BLaER1 (cell line): ENCODE data around the gene TTYH2.

ENCODE experiments used
- H3K27ac ChIP-seq: shearing (Covaris generic); formaldehyde crosslinking; 2 replicates; pipeline ENCODE4 v1.8.1; 2022
- H3K27me3 ChIP-seq: shearing (Covaris generic); formaldehyde crosslinking; 2 replicates; pipeline ENCODE4 v1.8.1; 2022
- H3K36me3 ChIP-seq: shearing (Covaris generic); formaldehyde crosslinking; 2 replicates; pipeline ENCODE4 v1.8.1; 2022
- H3K4me1 ChIP-seq: shearing (Covaris generic); formaldehyde crosslinking; 2 replicates; pipeline ENCODE4 v1.8.1; 2022
- H3K4me2 ChIP-seq: shearing (Covaris generic); formaldehyde crosslinking; 2 replicates; pipeline ENCODE4 v1.8.1; 2022
- H3K4me3 ChIP-seq: shearing (Covaris generic); formaldehyde crosslinking; 2 replicates; pipeline ENCODE4 v1.8.1; 2022
- H3K9ac ChIP-seq: shearing (Covaris generic); formaldehyde crosslinking; 2 replicates; pipeline ENCODE4 v1.8.1; 2022
- H3K9me3 ChIP-seq: shearing (Covaris generic); formaldehyde crosslinking; 2 replicates; pipeline ENCODE4 v1.8.1; 2022
- H4K20me1 ChIP-seq: shearing (Covaris generic); formaldehyde crosslinking; 2 replicates; pipeline ENCODE4 v1.8.1; 2022
- Cebpa-rat ChIP-seq: shearing (Covaris generic); IDR thresholded peaks from 2 replicates; pipeline ENCODE4 v1.8.1; 2022

Gene TTYH2

DNA sequence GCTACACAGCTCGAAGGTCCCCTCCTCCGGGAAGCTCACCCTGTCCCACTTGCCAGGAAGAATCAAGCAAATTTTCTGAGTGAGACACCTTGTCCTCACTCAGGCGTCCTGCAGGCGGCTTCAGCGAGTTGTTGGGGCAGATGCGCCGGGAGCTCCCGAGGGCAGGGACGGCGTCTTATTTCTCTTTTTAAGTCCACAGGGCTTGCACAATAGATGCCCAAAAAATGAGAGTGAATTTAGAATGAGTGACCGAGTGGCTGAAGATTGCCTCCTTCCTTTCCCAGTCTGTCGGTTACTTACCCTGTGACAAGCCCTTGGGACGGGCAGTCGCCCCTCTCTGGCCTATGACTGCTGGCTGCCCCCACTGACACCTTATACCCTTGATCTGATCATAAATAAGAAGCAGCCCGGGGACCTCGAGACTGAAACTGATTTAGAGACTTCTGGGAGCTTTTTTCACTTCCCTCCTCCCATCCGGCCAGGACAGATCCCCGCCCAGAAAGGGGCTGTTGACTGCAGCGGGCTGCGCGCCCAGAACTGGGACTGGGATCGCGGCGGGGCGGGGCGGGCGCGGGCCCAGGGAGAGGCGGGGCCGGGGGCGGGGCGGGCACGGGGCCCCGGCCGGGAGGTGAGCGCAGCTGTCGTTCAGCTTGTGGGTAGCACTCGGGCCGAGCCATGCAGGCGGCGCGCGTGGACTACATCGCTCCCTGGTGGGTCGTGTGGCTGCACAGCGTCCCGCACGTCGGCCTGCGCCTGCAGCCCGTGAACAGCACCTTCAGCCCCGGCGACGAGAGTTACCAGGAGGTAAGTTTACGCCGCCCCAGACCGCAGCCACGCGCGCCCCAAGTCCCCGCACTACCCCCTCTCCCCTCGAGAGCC is at the start of gene TTYH2:
TTYH2 (plus strand) TSS at position 659 of the 879 bp plus-strand sequence; CDS start at position 676, 17 bp downstream.
- peaks cover 86% of the 10 kb centered on the region for H4K20me1 ChIP-seq
- H3K27ac ChIP-seq: peak within 1 kb of the TSS; percentile 68
- peak; percentile 78; the same call in 1 of the 2 replicates for TF ChIP-seq Cebpa-rat
- H3K4me2 ChIP-seq: peak within 1 kb of the TSS; percentile 95
- H3K36me3 ChIP-seq: peaks cover 38% of the 10 kb centered on the region
- H3K9me3 ChIP-seq: no peaks in the 10 kb centered on the region
- peak within 1 kb of the TSS; percentile 72 for H3K9ac ChIP-seq
- peak within 1 kb of the TSS; percentile 70 for H3K4me3 ChIP-seq
- H3K27me3 ChIP-seq: no peaks in the 10 kb centered on the region
- peaks cover 78% of the 10 kb centered on the region for H3K4me1 ChIP-seq

DNA sequence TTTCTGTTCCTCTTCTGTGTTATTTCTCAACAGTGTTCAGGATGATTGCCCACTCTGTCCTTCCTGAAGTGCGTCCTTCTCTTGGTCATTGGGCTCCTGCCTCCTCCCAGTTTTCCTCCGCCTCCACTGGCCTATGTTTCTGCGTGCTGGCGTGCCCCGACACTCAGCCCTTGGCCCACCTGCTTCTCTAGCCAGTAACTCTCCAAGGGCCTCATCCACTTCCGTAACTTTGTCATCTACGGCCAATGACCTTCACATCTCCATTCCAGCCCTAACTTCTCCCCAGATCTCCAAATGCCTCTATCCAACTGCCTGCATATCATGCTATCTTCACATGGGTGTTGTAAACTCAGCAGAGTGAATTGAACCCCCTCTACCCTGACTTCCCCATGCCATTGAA is 49.5 kb upstream of the TTYH2 start:
- Histone ChIP-seq H3K4me1 (peaks cover 37% of the 10 kb centered on the region), H3K36me3 (no peaks in the 10 kb centered on the region), H3K4me2 (no peak overlapping the region), H3K9ac (no peak overlapping the region), H4K20me1 (no peaks in the 10 kb centered on the region), H3K4me3 (no peak overlapping the region), H3K27me3 (no peaks in the 10 kb centered on the region), H3K9me3 (0 out of 2 replicates have a peak, but pooled peaks cover 3% of the 10 kb centered on the region), H3K27ac (no peak overlapping the region)
- TF ChIP-seq Cebpa-rat: no peak

GRCh38 chr17:74164446-74165045 is 48.8 kb upstream of the TTYH2 start:
- 0 out of 2 replicates have a peak, but pooled peaks cover 3% of the 10 kb centered on the region for H3K9me3 ChIP-seq
- H3K4me3 ChIP-seq: no peak overlapping the region
- H3K36me3 ChIP-seq: no peaks in the 10 kb centered on the region
- H4K20me1 ChIP-seq: no peaks in the 10 kb centered on the region
- H3K4me2 ChIP-seq: no peak overlapping the region
- no peaks in the 10 kb centered on the region for H3K27me3 ChIP-seq
- no peak overlapping the region for H3K9ac ChIP-seq
- no peak for TF ChIP-seq Cebpa-rat
- H3K27ac ChIP-seq: no peak overlapping the region
- H3K4me1 ChIP-seq: peaks cover 37% of the 10 kb centered on the region

GRCh38 chr17:74165797-74166365 is 47.5 kb upstream of the TTYH2 start:
- H3K9ac ChIP-seq: no peak overlapping the region
- no peak for TF ChIP-seq Cebpa-rat
- no peaks in the 10 kb centered on the region for H4K20me1 ChIP-seq
- no peak overlapping the region for H3K4me3 ChIP-seq
- peaks cover 31% of the 10 kb centered on the region for H3K4me1 ChIP-seq
- no peaks in the 10 kb centered on the region for H3K36me3 ChIP-seq
- H3K4me2 ChIP-seq: peak overlapping the region; percentile 28
- 0 out of 2 replicates have a peak, but pooled peaks cover 3% of the 10 kb centered on the region for H3K9me3 ChIP-seq
- H3K27me3 ChIP-seq: no peaks in the 10 kb centered on the region
- H3K27ac ChIP-seq: no peak overlapping the region

DNA sequence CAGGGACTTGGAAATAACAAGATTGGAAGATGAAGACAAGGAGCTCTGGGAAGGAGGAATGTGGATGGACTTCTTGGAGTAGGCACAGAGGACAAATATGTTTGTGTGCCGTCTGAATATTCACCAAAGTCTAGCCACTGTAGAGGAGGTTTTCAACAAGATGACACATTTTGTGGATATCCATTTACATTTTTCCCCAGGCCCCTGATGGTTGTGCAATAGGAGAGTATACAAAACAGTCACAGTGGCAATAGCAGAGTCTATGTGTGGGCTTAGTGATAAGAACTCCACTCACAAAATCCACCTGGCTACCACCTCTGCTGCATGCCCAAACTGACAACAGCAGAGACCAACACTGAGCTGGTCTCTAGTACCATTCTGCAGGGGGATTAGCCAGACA is 42.4 kb upstream of the TTYH2 start:
- 0 out of 2 replicates have a peak, but pooled peaks cover 3% of the 10 kb centered on the region for H3K9me3 ChIP-seq
- TF ChIP-seq Cebpa-rat: no peak
- no peak overlapping the region for H3K4me3 ChIP-seq
- no peak overlapping the region for H3K9ac ChIP-seq
- no peak overlapping the region for H3K4me2 ChIP-seq
- no peaks in the 10 kb centered on the region for H3K27me3 ChIP-seq
- H3K27ac ChIP-seq: no peak overlapping the region
- no peaks in the 10 kb centered on the region for H4K20me1 ChIP-seq
- H3K36me3 ChIP-seq: no peaks in the 10 kb centered on the region
- H3K4me1 ChIP-seq: peaks cover 14% of the 10 kb centered on the region

- Histone ChIP-seq H3K36me3 (no peaks in the 10 kb centered on the region), H3K4me1 (peaks cover 6% of the 10 kb centered on the region), H3K9ac (no peak overlapping the region), H3K27ac (no peak overlapping the region), H3K4me3 (no peak overlapping the region), H3K27me3 (no peaks in the 10 kb centered on the region), H4K20me1 (no peaks in the 10 kb centered on the region), H3K4me2 (no peak overlapping the region), H3K9me3 (no peaks in the 10 kb centered on the region)
- no peak for TF ChIP-seq Cebpa-rat
These were observed 40.7 kb upstream of the TTYH2 start for GRCh38 chr17:74172700-74173099.

GRCh38 chr17:74176546-74177001 is 36.8 kb upstream of the TTYH2 start:
- H3K27me3 ChIP-seq: no peaks in the 10 kb centered on the region
- no peak overlapping the region for H3K4me3 ChIP-seq
- H3K9me3 ChIP-seq: no peaks in the 10 kb centered on the region

DNA sequence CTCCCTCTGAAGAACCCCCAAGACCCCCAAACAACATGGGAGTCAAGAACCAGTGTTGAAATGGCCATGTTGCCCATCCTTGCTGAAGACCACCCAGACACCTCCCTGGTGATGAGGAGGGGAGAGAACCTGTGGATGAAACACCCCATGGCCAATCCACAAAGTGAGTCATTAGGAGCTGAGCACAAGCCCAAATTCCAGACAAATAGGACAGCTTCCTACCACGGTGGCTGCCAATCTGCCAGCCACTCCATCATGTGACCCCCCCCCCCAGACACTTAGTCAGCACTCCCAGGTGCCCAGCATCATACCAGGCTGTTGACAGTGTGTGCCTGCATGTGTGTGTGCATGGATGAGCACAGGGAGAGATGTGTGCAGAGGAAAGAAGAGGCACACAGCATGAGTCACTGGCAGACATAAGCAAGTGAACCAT is 36.3 kb upstream of the TTYH2 start:
- no peak for TF ChIP-seq Cebpa-rat
- Histone ChIP-seq H3K4me3 (no peak overlapping the region), H3K27me3 (no peaks in the 10 kb centered on the region; the same call in 1 of the 2 replicates)

More at GRCh38 chr17:74176546-74177001, 36.8 kb upstream of the TTYH2 start:
- TF ChIP-seq Cebpa-rat: no peak
- Histone ChIP-seq H3K4me2 (no peak overlapping the region), H3K9ac (no peak overlapping the region), H4K20me1 (no peaks in the 10 kb centered on the region), H3K4me1 (peaks cover 11% of the 10 kb centered on the region), H3K36me3 (no peaks in the 10 kb centered on the region), H3K27ac (no peak overlapping the region)

DNA sequence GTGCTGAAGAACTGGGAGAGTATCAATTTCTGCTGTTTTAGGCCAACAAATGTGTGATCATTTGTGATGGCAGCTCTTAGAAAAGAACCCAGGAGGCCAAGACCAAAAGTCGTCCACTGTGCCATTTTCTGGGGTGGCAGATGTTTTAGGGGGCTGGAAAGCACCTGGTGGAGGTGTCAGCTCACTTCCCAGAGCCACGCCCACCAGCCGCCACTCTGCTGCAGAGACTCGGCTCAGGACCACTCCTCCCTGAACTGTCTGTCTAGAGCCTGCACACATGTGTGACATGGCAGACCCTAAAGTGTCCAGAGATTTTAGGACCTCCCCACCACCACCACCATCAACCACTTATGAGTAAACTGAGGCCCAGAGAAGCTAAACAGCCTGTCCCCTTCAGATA is 33.8 kb upstream of the TTYH2 start:
- Histone ChIP-seq H3K4me1 (peaks cover 13% of the 10 kb centered on the region), H3K4me2 (0 out of 2 replicates have a peak overlapping the region, but pooled peaks have one; percentile 6), H3K4me3 (no peak overlapping the region), H3K27ac (no peak overlapping the region), H3K36me3 (no peaks in the 10 kb centered on the region), H3K27me3 (no peaks in the 10 kb centered on the region; the same call in 1 of the 2 replicates), H3K9ac (no peak overlapping the region), H4K20me1 (no peaks in the 10 kb centered on the region), H3K9me3 (no peaks in the 10 kb centered on the region)
- no peak for TF ChIP-seq Cebpa-rat

More for the DNA sequence above, 36.3 kb upstream of the TTYH2 start:
- no peak overlapping the region for H3K27ac ChIP-seq
- H3K9me3 ChIP-seq: no peaks in the 10 kb centered on the region
- H3K36me3 ChIP-seq: no peaks in the 10 kb centered on the region
- H3K4me1 ChIP-seq: peaks cover 11% of the 10 kb centered on the region
- no peaks in the 10 kb centered on the region for H4K20me1 ChIP-seq
- no peak overlapping the region for H3K9ac ChIP-seq
- no peak overlapping the region for H3K4me2 ChIP-seq
